Large intestine (tissue), 3 donors: ENCODE data around the gene PJA2. TPM values are rescaled to one million over a fixed set of nuclear protein-coding genes. Genes with fewer than 3 reads are reported as not detected.

Experiments used
- DNase-seq, 2 donors: peaks; one replicate each; pipeline versions ENCODE4 v3.0.0 to v3.0.0-alpha.2; 2013
- H3K27ac ChIP-seq: one replicate; pipeline ENCODE4 v1.5.1; 2013; ENCODE audit warnings: low read length
- H3K27me3 ChIP-seq: 2 replicates; pipeline ENCODE4 v1.6.1; 2013; ENCODE audit warnings: low read length; ENCODE audit not compliant: control insufficient read depth, insufficient read depth
- H3K36me3 ChIP-seq: 2 replicates; pipeline ENCODE4 v1.6.1; 2013; ENCODE audit warnings: low read length; ENCODE audit not compliant: control insufficient read depth, insufficient read depth
- H3K4me1 ChIP-seq: one replicate; pipeline ENCODE4 v1.6.1; 2013; ENCODE audit warnings: low read length; ENCODE audit not compliant: control insufficient read depth, insufficient read depth
- H3K4me3 ChIP-seq: one replicate; pipeline ENCODE4 v1.5.1; 2013; ENCODE audit warnings: low read length
- H3K9me3 ChIP-seq: one replicate; pipeline ENCODE4 v1.6.1; 2013; ENCODE audit warnings: mild to moderate bottlenecking, low read depth, low read length, moderate library complexity; ENCODE audit not compliant: control insufficient read depth
- WGBS: methylation state at CpG from one replicate; pipeline ENCODE4 v1.1.5; 2013; ENCODE audit warnings: low lambda C conversion rate; ENCODE audit not compliant: insufficient coverage; 5-methylcytosine and 5-hydroxymethylcytosine counted together
- polyA plus RNA-seq: library from polyadenylated mRNA; unstranded; fragments of 120-200 nt; gene quantifications from one replicate; pipeline ENCODE4 v1.2.1, GENCODE V29; 2013

PJA2 gene
- polyA plus RNA-seq, 1 donor = 96.8 TPM

GRCh38 chr5:109388407-109388806, 21.4 kb downstream of the PJA2 start:
- no peak for DNase-seq
- peaks cover 3% of the 10 kb centered on the region for H3K36me3 ChIP-seq
- H3K27me3 ChIP-seq = no peaks in the 10 kb centered on the region
- no peak overlapping the region for H3K27ac ChIP-seq
- no peaks in the 10 kb centered on the region for H3K9me3 ChIP-seq
- no peak overlapping the region for H3K4me3 ChIP-seq
- H3K4me1 ChIP-seq = no peaks in the 10 kb centered on the region
- WGBS = no CpG with 5 or more reads among the region's 2 CpGs

- Histone ChIP-seq H3K4me1 (no peaks in the 10 kb centered on the region), H3K27ac (no peak overlapping the region), H3K27me3 (no peaks in the 10 kb centered on the region), H3K36me3 (peaks cover 5% of the 10 kb centered on the region), H3K4me3 (no peak overlapping the region), H3K9me3 (no peaks in the 10 kb centered on the region)
- DNase-seq = no peak
- WGBS = 60% methylated on average over 2 of the region's 4 CpGs
Observed at GRCh38 chr5:109387408-109387974, 22.3 kb downstream of the PJA2 start.

GRCh38 chr5:109378095-109378494, 31.7 kb downstream of the PJA2 start:
- WGBS = no CpG with 5 or more reads among the region's 2 CpGs
- no peak overlapping the region for H3K27ac ChIP-seq
- H3K36me3 ChIP-seq = peaks cover 36% of the 10 kb centered on the region
- no peaks in the 10 kb centered on the region for H3K4me1 ChIP-seq
- no peak for DNase-seq
- no peaks in the 10 kb centered on the region for H3K27me3 ChIP-seq
- no peak overlapping the region for H3K4me3 ChIP-seq
- H3K9me3 ChIP-seq = no peaks in the 10 kb centered on the region

GRCh38 chr5:109374625-109375024, 35.1 kb downstream of the PJA2 start:
- Histone ChIP-seq H3K36me3 (peaks cover 23% of the 10 kb centered on the region), H3K4me3 (no peak overlapping the region), H3K27ac (no peak overlapping the region), H3K27me3 (no peaks in the 10 kb centered on the region), H3K9me3 (no peaks in the 10 kb centered on the region), H3K4me1 (no peaks in the 10 kb centered on the region)
- no peak for DNase-seq

- H3K4me1 ChIP-seq = no peaks in the 10 kb centered on the region
- H3K36me3 ChIP-seq = peaks cover 22% of the 10 kb centered on the region
- DNase-seq = no peak
Observed at GRCh38 chr5:109373932-109374331, 35.8 kb downstream of the PJA2 start.

GRCh38 chr5:109370343-109370742, 39.4 kb downstream of the PJA2 start:
- H3K4me3 ChIP-seq = no peak overlapping the region
- H3K36me3 ChIP-seq = peaks cover 25% of the 10 kb centered on the region
- WGBS = no CpG with 5 or more reads among the region's 2 CpGs
- H3K27me3 ChIP-seq = no peaks in the 10 kb centered on the region
- H3K4me1 ChIP-seq = no peaks in the 10 kb centered on the region
- no peak overlapping the region for H3K27ac ChIP-seq
- H3K9me3 ChIP-seq = peaks cover 4% of the 10 kb centered on the region
- DNase-seq = no peak

More at GRCh38 chr5:109373932-109374331, 35.8 kb downstream of the PJA2 start:
- no peak overlapping the region for H3K27ac ChIP-seq
- H3K9me3 ChIP-seq = no peaks in the 10 kb centered on the region
- no peak overlapping the region for H3K4me3 ChIP-seq
- H3K27me3 ChIP-seq = no peaks in the 10 kb centered on the region

GRCh38 chr5:109365653-109366052, 44.1 kb downstream of the PJA2 start:
- no peaks in the 10 kb centered on the region for H3K27me3 ChIP-seq
- no peak overlapping the region for H3K27ac ChIP-seq
- DNase-seq = no peak
- no peak overlapping the region for H3K4me3 ChIP-seq
- H3K36me3 ChIP-seq = peaks cover 46% of the 10 kb centered on the region
- H3K4me1 ChIP-seq = no peaks in the 10 kb centered on the region
- H3K9me3 ChIP-seq = peaks cover 4% of the 10 kb centered on the region

GRCh38 chr5:109364977-109365376, 44.8 kb downstream of the PJA2 start:
- Histone ChIP-seq H3K27me3 (no peaks in the 10 kb centered on the region), H3K4me3 (no peak overlapping the region), H3K9me3 (peaks cover 4% of the 10 kb centered on the region), H3K36me3 (peaks cover 49% of the 10 kb centered on the region), H3K4me1 (no peaks in the 10 kb centered on the region), H3K27ac (no peak overlapping the region)
- 100% methylated on average over 1 of the region's 3 CpGs for WGBS
- no peak for DNase-seq

GRCh38 chr5:109359642-109360041, 50.1 kb downstream of the PJA2 start:
- Histone ChIP-seq H3K9me3 (no peaks in the 10 kb centered on the region), H3K4me1 (no peaks in the 10 kb centered on the region), H3K4me3 (no peak overlapping the region), H3K27me3 (no peaks in the 10 kb centered on the region), H3K27ac (no peak overlapping the region), H3K36me3 (peaks cover 44% of the 10 kb centered on the region)
- WGBS = 83% methylated on average over 2 of the region's 3 CpGs
- DNase-seq = no peak

- Histone ChIP-seq H3K27ac (no peak overlapping the region), H3K27me3 (no peaks in the 10 kb centered on the region), H3K4me1 (no peaks in the 10 kb centered on the region), H3K9me3 (no peaks in the 10 kb centered on the region), H3K36me3 (peaks cover 41% of the 10 kb centered on the region), H3K4me3 (no peak overlapping the region)
- DNase-seq = no peak
- no CpG with 5 or more reads among the region's 2 CpGs for WGBS
Observed at GRCh38 chr5:109357807-109358206, 52.0 kb downstream of the PJA2 start.

- Histone ChIP-seq H3K27me3 (no peaks in the 10 kb centered on the region), H3K4me3 (no peak overlapping the region), H3K9me3 (no peaks in the 10 kb centered on the region), H3K36me3 (peaks cover 28% of the 10 kb centered on the region), H3K4me1 (no peaks in the 10 kb centered on the region), H3K27ac (no peak overlapping the region)
- WGBS = no CpG with 5 or more reads among the region's 2 CpGs
- DNase-seq = peak in 1 of 2 donors; percentile 22
Observed at GRCh38 chr5:109354761-109355160, 55.0 kb downstream of the PJA2 start.
